ENCODE results near the gene DEFB108B.
A peak's percentile ranks its signal among the peaks of the same experiment; 100 is the strongest.
"Not testable (repeated sequence)": the region's sequence is repeated elsewhere in the genome, so short reads cannot be mapped to it uniquely, and the experiment has no call there.

Gene DEFB108B, protein sequence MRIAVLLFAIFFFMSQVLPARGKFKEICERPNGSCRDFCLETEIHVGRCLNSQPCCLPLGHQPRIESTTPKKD

GRCh38 chr11:71832811-71833210 is at the start of gene DEFB108B:
TSS of gene DEFB108B (plus strand) at chr11:71833200. CDS start at chr11:71833200, 0 bp downstream.
- DNase-seq = not testable (repeated sequence)

DNA sequence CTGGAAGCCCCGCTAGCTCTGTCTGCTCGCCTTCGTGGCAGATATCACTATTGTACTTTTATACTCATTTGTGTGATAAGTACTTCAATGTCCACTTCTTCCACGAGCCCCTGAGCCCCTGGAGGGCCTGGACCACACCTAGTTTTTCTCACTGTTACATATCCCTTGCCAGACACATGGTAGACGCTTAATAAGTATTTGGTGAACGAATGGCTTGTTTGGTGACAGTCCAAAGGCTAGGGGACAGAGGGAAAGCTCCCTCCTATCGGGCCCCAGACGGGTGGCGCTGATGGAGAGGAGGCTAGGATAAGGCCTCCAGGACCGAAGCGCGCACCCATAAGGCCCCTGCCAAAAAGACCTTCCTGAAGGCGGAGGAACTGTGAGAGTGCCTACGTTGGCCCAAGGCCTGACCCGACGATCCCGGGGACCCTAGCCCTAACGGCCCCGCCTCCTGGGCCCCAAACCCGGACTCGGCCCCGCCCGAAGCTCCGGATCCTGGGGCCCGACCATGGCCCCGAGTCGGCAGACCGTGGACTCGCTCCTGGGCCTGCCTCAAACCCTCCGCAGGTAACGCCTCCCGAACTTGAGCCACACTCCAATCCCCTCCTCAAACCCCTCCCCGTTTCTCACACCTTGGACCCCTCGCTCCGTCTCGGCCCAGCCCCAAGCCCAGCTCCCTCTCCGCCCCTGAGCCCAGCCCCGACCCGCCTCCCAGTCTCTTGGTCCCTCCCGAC is 46.7 kb upstream of the DEFB108B start:
- peak; percentile 88 for DNase-seq

- not testable (repeated sequence) for DNase-seq
Observed at GRCh38 chr11:71786848-71787097, 46.2 kb upstream of the DEFB108B start.

DNA sequence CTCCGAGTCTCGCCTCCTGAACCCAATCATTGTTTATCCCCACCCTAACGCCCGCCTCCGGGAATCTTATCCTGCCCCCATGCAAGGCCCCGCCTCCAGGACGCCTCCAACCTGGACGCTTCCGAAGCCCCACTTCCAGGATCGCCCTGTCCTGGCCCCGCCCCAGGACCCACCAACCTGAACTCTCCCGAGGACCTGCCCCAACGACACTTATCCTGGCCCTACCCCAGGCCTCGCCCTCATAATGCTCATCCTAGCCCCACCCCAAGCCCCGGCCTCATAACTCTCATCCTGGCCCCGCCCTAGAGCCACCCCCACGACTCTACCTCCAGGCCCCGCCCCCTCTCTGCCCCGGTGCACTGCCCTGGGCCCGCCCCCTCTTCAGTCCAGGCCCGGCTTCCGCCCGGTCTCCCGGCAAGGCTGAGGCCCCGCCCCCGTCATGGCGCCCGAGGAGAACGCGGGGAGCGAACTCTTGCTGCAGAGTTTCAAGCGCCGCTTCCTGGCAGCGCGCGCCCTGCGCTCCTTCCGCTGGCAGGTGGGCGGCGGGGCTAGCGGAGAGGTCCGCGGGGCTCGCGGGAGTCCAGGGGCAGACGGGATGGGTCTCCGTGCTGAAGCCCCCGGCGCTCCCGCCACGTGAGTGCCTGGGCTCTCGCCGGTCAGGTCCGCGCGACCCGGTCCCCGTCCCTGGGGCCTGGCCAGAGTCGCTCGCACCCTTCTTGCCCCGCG is 45.7 kb upstream of the DEFB108B start:
- DNase-seq = peak; percentile 99

DNA sequence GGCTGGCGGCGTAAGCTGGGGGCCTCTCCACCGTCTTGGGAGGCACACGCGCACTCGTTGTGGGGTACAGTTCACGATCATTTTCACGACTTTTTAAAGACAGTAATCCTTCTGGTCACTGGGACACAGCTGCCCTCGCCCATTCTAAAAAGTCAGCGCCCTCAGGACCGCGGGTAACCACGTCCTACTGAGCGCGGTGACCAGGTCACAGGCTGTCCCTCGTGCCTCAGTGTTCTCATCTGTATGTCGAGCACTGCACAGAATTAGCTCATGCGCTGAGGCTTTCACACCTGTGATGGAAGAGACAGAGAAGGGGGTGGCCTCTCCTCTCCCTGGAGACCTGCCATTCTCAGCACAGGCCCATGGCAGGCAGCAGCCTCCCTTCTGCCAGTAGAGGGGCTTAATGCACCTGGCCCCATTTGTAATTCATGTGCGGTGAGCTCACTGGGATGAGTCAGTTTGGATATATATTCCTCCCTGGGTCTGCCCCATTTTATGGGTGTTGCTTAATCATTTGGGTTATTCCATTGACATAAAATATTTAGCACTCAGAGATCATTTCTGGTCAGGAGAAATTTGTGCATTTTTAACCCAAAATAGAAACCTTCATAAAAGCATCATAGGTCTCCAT is 45.1 kb upstream of the DEFB108B start:
- peak; percentile 17 for DNase-seq

DNA sequence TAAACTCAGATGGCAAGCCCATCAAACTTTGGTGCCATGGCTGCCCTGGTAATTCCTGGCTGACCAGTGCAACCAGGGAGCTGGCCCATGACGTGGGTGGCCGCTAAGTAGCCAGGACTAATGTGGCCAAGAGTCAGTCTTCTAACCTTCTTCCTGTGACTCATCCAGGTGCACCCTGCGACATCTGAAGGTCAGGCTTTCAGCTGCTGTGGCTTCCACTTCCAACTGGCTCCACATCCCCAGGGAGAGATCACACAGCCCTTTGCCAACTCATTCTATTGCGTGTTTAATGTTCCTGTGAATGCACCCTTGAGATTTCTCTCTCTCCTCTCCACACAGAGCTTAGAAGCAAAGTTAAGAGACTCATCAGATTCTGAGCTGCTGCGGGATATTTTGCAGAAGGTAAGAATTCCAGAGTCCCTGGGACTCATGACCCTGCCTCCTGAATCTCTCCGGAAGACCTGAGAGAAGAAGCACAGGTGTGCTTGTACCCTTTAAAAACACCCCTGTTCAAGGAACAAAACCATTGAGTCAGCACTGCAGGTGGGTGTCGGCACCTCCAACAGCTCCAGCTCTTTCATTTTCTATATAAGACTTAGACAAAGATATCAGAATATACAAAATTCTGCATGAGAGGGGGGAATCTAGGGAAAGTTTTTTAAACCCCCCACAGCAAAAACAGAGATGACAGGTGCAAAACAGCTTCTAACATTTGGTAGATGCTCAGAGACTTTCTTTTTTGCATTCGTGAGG is 43.4 kb upstream of the DEFB108B start:
- not testable (repeated sequence) for DNase-seq

- DNase-seq = not testable (repeated sequence)
Observed at GRCh38 chr11:71791111-71791510, 41.9 kb upstream of the DEFB108B start.

- not testable (repeated sequence) for DNase-seq
Observed at GRCh38 chr11:71792621-71793235, 40.3 kb upstream of the DEFB108B start.

GRCh38 chr11:71794386-71795040 is 38.5 kb upstream of the DEFB108B start:
- not testable (repeated sequence) for DNase-seq

GRCh38 chr11:71795236-71795635 is 37.8 kb upstream of the DEFB108B start:
- not testable (repeated sequence) for DNase-seq

DNA sequence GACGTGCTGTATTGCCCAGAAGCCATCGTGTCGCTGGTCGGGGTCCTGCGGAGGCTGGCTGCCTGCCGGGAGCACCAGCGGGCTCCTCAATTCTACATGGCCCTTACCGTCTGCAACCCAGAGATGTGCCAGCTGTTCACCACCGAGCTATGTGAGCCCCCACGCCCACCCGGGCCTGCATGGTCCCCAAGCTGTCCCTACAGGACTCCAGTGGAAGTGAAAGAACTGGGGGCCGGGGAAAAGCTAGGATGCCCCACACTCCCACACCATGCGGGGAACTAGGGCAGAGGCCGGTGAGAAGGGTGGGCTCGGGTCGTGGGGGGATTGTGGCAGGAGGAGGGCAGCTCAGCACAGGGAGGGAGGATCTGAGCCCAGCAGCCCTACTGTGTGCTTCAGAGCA is 37.0 kb upstream of the DEFB108B start:
- DNase-seq = not testable (repeated sequence)

- DNase-seq = not testable (repeated sequence)
Observed at GRCh38 chr11:71796781-71797180, 36.2 kb upstream of the DEFB108B start.

DNA sequence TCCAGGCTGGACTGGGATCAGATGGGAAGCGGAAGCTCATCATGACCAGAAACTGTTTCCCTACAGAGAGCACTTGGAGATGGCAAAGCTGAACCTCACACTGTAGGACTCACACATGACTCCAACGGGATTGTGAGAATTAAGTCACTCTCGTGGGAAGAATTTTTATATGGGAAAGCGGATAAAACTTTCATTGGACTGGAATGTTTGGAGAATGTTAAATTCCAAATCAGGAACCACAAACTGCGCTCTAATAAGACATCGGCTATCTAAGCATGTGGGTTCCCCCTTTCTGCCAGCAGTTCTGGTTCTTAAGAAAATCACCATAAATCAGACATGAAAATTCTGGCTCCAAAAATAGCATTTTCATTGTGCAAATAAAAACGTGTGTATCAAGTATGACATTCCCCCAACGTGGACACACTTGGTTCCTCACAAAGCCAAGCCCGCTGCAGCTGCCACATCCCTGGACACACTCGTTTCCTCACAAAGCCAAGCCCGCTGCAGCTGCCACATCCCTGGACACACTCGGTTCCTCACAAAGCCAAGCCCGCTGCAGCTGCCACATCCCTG is 33.4 kb upstream of the DEFB108B start:
- not testable (repeated sequence) for DNase-seq

GRCh38 chr11:71800335-71800953 is 32.6 kb upstream of the DEFB108B start:
- peak; percentile 69 for DNase-seq

GRCh38 chr11:71801026-71801425 is 32.0 kb upstream of the DEFB108B start:
- DNase-seq = not testable (repeated sequence)

GRCh38 chr11:71802874-71803273 is 30.1 kb upstream of the DEFB108B start:
- not testable (repeated sequence) for DNase-seq

- DNase-seq = not testable (repeated sequence)
Observed at GRCh38 chr11:71804158-71804947, 28.6 kb upstream of the DEFB108B start.

- not testable (repeated sequence) for DNase-seq
Observed at GRCh38 chr11:71812529-71812928, 20.5 kb upstream of the DEFB108B start.

DNA sequence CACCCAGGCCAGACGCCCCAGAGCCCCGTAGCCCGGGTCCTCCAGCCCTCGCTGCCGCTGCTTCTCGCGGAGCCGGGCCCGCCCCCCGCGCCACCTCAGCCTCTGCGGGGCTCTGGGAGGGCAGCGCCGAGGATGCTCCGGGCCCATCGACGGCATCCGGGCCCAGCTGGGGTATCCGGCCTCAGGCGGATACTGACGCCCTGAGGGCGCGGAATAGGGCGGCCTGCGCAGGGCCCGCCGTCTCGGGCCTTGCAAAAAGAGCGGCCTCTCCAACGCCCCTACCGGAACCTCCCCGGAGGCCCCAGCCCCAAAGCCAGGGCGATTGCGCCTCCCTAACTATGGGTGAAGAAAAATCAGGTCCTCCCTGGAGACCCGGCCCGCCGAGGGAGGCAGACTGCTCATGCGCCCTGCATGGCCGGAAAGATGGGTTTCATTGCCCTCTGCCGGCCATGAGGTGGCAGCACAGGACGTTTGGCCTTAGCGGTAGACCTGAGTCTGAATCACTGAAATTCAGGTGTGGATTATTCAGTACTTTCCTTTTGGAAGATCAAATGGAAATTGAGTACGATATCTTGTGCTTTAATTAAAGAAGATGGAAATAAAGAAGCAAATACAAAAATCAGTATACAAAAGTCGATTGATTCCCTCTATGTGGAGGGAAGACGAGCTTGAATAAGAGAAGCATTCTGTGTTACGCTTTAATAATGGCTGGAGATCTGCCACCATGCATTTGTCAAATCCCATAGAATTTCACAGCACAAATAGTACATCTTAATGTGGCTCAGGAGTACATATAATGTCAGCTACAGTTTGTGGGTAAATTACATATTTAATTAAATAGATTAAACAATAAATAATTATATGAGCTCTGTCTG is 19.3 kb upstream of the DEFB108B start:
- DNase-seq = peak; percentile 60

All from NCI-H1105 (cell line).